Measurements from ENCODE around the gene ANGPTL4.

Gene ANGPTL4

DNA sequence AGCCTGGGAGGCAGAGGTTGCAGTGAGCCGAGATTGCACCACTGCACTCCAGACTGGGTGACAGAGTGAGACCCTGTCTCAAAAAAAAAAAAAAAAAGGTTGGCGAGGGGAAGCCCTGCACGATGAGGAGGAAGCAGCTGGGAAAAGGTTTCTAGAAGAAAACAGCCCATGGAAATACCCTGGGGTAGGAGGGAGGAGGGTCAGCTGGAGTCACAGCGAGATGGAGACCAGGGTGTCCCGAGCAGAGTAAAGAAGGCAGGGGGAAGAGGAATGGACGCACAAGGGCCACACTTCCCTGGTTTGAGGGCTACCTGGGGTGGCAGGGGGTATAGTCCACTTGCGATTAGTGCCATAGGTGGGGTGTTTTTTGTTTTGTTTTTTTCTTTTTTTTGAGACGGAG lies 27.3 kb upstream of the ANGPTL4 start:
- Histone ChIP-seq H2BK120ac (ENCODE audit: insufficient read depth, low read length, poor library complexity) (no peak overlapping the region), H3K9ac (ENCODE audit: low read length) (no peak overlapping the region), H4K8ac (ENCODE audit: low read depth, low read length) (no peak overlapping the region), H3K79me1 (ENCODE audit: low read length) (peaks cover 2% of the 10 kb centered on the region), H3K4ac (ENCODE audit: low read depth, low read length) (no peak overlapping the region), H3K27ac (ENCODE audit: low read depth, low read length) (no peak overlapping the region), H3K4me3 (ENCODE audit: low read depth, low read length) (no peak overlapping the region), H2BK5ac (ENCODE audit: low read depth, low read length, poor library complexity) (no peak overlapping the region), H4K91ac (ENCODE audit: low read depth, low read length) (no peak overlapping the region), H4K12ac (ENCODE audit: low read depth, low read length) (no peak overlapping the region), H3K36me3 (ENCODE audit: control insufficient read depth in 1 of 2, insufficient read depth in 2 of 2, low read length in 2 of 2) (no peaks in the 10 kb centered on the region), H3K23ac (ENCODE audit: low read length) (no peak overlapping the region), H3K4me2 (ENCODE audit: low read length) (no peak overlapping the region), H2AFZ (ENCODE audit: insufficient read depth, low read length, poor library complexity) (no peak overlapping the region), H3K79me2 (ENCODE audit: control insufficient read depth, insufficient read depth, low read length, poor library complexity) (no peaks in the 10 kb centered on the region), H3K27me3 (ENCODE audit: insufficient read depth, low read length) (peaks cover 33% of the 10 kb centered on the region), H3K9me3 (ENCODE audit: insufficient read depth, low read depth, low read length) (no peaks in the 10 kb centered on the region), H2AK5ac (ENCODE audit: low read length) (no peak overlapping the region), H3K18ac (ENCODE audit: low read length) (no peak overlapping the region), H3K4me1 (ENCODE audit: control insufficient read depth in 1 of 2, insufficient read depth in 2 of 2, low read length in 2 of 2) (peaks cover 10 to 12% of the 10 kb centered on the region in 2 experiments), H3K14ac (ENCODE audit: low read length) (no peak overlapping the region), H2BK12ac (ENCODE audit: low read length) (no peak overlapping the region)
- no peak for DNase-seq
- no CpG with 5 or more reads among the region's 8 CpGs for WGBS (ENCODE audit: extremely low coverage, insufficient coverage, insufficient read length)

DNA sequence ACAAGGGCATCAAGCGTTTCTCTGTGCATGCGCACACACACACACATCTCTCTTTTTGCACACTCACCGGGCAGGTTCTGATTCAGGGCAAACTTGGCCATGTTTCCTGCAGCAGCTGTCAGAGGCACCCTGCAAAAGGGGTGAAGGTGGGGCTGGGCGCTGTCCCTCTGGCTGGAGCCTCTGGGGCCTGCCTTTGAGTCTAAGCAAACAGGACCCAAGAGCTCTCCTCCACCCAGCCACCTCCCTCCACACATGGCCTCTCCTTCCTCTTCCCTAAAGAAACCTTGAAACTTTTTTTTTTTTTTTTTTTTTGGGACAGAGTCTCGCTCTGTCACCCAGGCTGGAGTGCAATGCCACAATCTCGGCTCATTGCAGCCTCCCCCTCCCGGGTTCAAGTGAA lies 26.2 kb upstream of the ANGPTL4 start:
- peak overlapping the region; percentile 14 for H3K4me3 ChIP-seq (ENCODE audit: low read depth, low read length)
- H3K4me2 ChIP-seq (ENCODE audit: low read length): no peak overlapping the region
- no peak overlapping the region for H2BK12ac ChIP-seq (ENCODE audit: low read length)
- H2AK5ac ChIP-seq (ENCODE audit: low read length): no peak overlapping the region
- peaks cover 12 to 14% of the 10 kb centered on the region in 2 experiments for H3K4me1 ChIP-seq (ENCODE audit: control insufficient read depth in 1 of 2, insufficient read depth in 2 of 2, low read length in 2 of 2)
- H2BK5ac ChIP-seq (ENCODE audit: low read depth, low read length, poor library complexity): no peak overlapping the region
- no peak overlapping the region for H4K12ac ChIP-seq (ENCODE audit: low read depth, low read length)
- no peak overlapping the region for H3K4ac ChIP-seq (ENCODE audit: low read depth, low read length)
- H3K18ac ChIP-seq (ENCODE audit: low read length): no peak overlapping the region
- H3K9me3 ChIP-seq (ENCODE audit: insufficient read depth, low read depth, low read length): no peaks in the 10 kb centered on the region
- no peak overlapping the region for H2BK120ac ChIP-seq (ENCODE audit: insufficient read depth, low read length, poor library complexity)
- H3K27me3 ChIP-seq (ENCODE audit: insufficient read depth, low read length): peaks cover 38% of the 10 kb centered on the region
- H4K91ac ChIP-seq (ENCODE audit: low read depth, low read length): no peak overlapping the region
- no CpG with 5 or more reads among the region's 7 CpGs for WGBS (ENCODE audit: extremely low coverage, insufficient coverage, insufficient read length)
- peaks cover 1% of the 10 kb centered on the region for H3K79me2 ChIP-seq (ENCODE audit: control insufficient read depth, insufficient read depth, low read length, poor library complexity)
- H3K9ac ChIP-seq (ENCODE audit: low read length): no peak overlapping the region
- H3K23ac ChIP-seq (ENCODE audit: low read length): no peak overlapping the region
- H3K27ac ChIP-seq (ENCODE audit: low read depth, low read length): no peak overlapping the region
- no peak overlapping the region for H3K14ac ChIP-seq (ENCODE audit: low read length)
- H3K36me3 ChIP-seq (ENCODE audit: control insufficient read depth in 1 of 2, insufficient read depth in 2 of 2, low read length in 2 of 2): no peaks in the 10 kb centered on the region
- no peak for DNase-seq
- H3K79me1 ChIP-seq (ENCODE audit: low read length): peaks cover 2% of the 10 kb centered on the region
- no peak overlapping the region for H4K8ac ChIP-seq (ENCODE audit: low read depth, low read length)
- no peak overlapping the region for H2AFZ ChIP-seq (ENCODE audit: insufficient read depth, low read length, poor library complexity)

DNA sequence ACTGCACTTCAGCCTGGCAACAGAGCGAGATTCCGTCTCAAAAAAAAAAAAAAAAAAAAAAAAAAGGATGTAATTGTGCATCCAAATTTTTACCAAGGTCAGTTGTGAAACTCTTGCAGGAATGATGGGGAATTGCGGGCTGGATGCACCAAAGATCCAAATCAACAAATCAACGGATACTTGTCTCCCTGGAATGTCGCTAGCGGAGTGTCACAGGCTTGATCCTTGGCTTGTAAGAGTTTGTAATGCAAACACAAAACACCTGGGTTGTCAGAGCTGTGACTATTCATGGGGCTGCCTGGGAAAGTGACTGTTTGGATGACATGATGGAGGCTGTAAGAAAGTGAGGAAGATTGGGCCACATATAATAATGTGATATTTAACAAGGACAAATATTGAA lies 25.1 kb upstream of the ANGPTL4 start:
- H3K9me3 ChIP-seq (ENCODE audit: insufficient read depth, low read depth, low read length): no peaks in the 10 kb centered on the region
- H3K14ac ChIP-seq (ENCODE audit: low read length): no peak overlapping the region

DNA sequence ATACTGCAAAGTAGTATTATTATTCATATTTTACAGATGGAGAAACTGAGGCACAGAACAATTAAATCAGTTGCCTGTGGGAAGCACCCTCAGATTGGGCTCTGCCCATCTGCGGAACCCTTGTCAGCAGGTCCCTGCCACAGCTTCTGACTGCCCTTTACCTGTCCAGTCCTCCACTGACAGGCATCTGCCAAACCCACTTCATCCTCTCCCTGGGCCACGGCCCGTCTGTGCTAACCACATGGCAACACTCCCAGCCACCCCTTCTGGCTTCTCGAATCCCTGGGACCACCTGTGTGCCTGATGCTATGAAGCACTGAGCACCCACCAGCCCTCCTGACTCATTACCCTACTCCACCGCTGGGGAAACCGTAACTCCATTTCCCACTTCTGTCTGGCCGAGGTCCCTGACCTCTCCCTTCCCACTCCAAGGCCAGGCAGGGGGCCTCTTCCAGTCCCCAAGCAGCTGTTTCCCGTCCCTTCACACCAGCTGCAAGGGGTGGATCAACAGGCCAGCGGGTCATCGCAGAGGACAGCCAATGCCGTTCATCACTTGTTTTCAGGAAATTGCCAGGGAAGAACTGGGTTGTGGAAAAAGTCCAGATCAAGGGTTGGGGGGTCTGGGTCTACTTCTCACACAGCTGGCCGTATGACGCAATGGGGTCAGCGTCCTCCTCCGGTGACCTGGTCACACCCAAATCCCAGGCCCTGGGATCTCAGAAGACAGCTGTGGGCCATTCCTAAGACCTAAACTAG lies 23.4 kb upstream of the ANGPTL4 start:
- Histone ChIP-seq H4K8ac (ENCODE audit: low read depth, low read length) (no peak overlapping the region), H3K9me3 (ENCODE audit: insufficient read depth, low read depth, low read length) (no peaks in the 10 kb centered on the region)
- WGBS (ENCODE audit: extremely low coverage, insufficient coverage, insufficient read length): no CpG with 5 or more reads among the region's 15 CpGs

More for the DNA sequence above, 25.1 kb upstream of the ANGPTL4 start:
- no peak for DNase-seq
- Histone ChIP-seq H3K4ac (ENCODE audit: low read depth, low read length) (no peak overlapping the region), H4K12ac (ENCODE audit: low read depth, low read length) (no peak overlapping the region), H2AFZ (ENCODE audit: insufficient read depth, low read length, poor library complexity) (no peak overlapping the region), H3K4me2 (ENCODE audit: low read length) (no peak overlapping the region), H3K79me1 (ENCODE audit: low read length) (peaks cover 5% of the 10 kb centered on the region), H3K79me2 (ENCODE audit: control insufficient read depth, insufficient read depth, low read length, poor library complexity) (peaks cover 3% of the 10 kb centered on the region), H2BK5ac (ENCODE audit: low read depth, low read length, poor library complexity) (no peak overlapping the region), H4K91ac (ENCODE audit: low read depth, low read length) (no peak overlapping the region), H3K27me3 (ENCODE audit: insufficient read depth, low read length) (peaks cover 31% of the 10 kb centered on the region), H2BK120ac (ENCODE audit: insufficient read depth, low read length, poor library complexity) (no peak overlapping the region), H3K9ac (ENCODE audit: low read length) (no peak overlapping the region), H2BK12ac (ENCODE audit: low read length) (no peak overlapping the region), H3K4me3 (ENCODE audit: low read depth, low read length) (no peak overlapping the region), H3K36me3 (ENCODE audit: control insufficient read depth in 1 of 2, insufficient read depth in 2 of 2, low read length in 2 of 2) (no peaks in the 10 kb centered on the region), H3K27ac (ENCODE audit: low read depth, low read length) (no peak overlapping the region), H4K8ac (ENCODE audit: low read depth, low read length) (no peak overlapping the region), H3K18ac (ENCODE audit: low read length) (no peak overlapping the region), H3K4me1 (ENCODE audit: control insufficient read depth in 1 of 2, insufficient read depth in 2 of 2, low read length in 2 of 2) (peaks cover 15 to 16% of the 10 kb centered on the region in 2 experiments), H2AK5ac (ENCODE audit: low read length) (no peak overlapping the region), H3K23ac (ENCODE audit: low read length) (no peak overlapping the region)
- no CpG with 5 or more reads among the region's 6 CpGs for WGBS (ENCODE audit: extremely low coverage, insufficient coverage, insufficient read length)

More for the DNA sequence above, 23.4 kb upstream of the ANGPTL4 start:
- no peak overlapping the region for H3K23ac ChIP-seq (ENCODE audit: low read length)
- peaks cover 4 to 5% of the 10 kb centered on the region in 2 experiments for H3K4me1 ChIP-seq (ENCODE audit: control insufficient read depth in 1 of 2, insufficient read depth in 2 of 2, low read length in 2 of 2)
- H3K14ac ChIP-seq (ENCODE audit: low read length): no peak overlapping the region
- no peak overlapping the region for H3K27ac ChIP-seq (ENCODE audit: low read depth, low read length)
- H3K79me1 ChIP-seq (ENCODE audit: low read length): peaks cover 3% of the 10 kb centered on the region
- no peak overlapping the region for H2AFZ ChIP-seq (ENCODE audit: insufficient read depth, low read length, poor library complexity)
- H2BK12ac ChIP-seq (ENCODE audit: low read length): no peak overlapping the region
- no peak for DNase-seq
- no peak overlapping the region for H3K4me2 ChIP-seq (ENCODE audit: low read length)
- no peak overlapping the region for H2BK120ac ChIP-seq (ENCODE audit: insufficient read depth, low read length, poor library complexity)
- H2BK5ac ChIP-seq (ENCODE audit: low read depth, low read length, poor library complexity): no peak overlapping the region
- no peak overlapping the region for H4K91ac ChIP-seq (ENCODE audit: low read depth, low read length)
- H3K4ac ChIP-seq (ENCODE audit: low read depth, low read length): no peak overlapping the region
- peaks cover 3% of the 10 kb centered on the region for H3K79me2 ChIP-seq (ENCODE audit: control insufficient read depth, insufficient read depth, low read length, poor library complexity)
- H2AK5ac ChIP-seq (ENCODE audit: low read length): no peak overlapping the region
- H3K36me3 ChIP-seq (ENCODE audit: control insufficient read depth in 1 of 2, insufficient read depth in 2 of 2, low read length in 2 of 2): no peaks in the 10 kb centered on the region
- H3K4me3 ChIP-seq (ENCODE audit: low read depth, low read length): no peak overlapping the region
- H3K9ac ChIP-seq (ENCODE audit: low read length): no peak overlapping the region
- no peak overlapping the region for H3K18ac ChIP-seq (ENCODE audit: low read length)
- H4K12ac ChIP-seq (ENCODE audit: low read depth, low read length): no peak overlapping the region
- H3K27me3 ChIP-seq (ENCODE audit: insufficient read depth, low read length): peaks cover 14% of the 10 kb centered on the region

Measured in trophoblast cell (in vitro differentiated cells and primary cell).